Osteoblast (primary cell): ENCODE results near the gene AKAP12. TPM values are rescaled to one million over a fixed set of nuclear protein-coding genes. Genes with fewer than 3 reads are reported as not detected.

ENCODE experiments used
- DNase-seq: peaks from one replicate; pipeline ENCODE4 v3.0.0; 2011; ENCODE audit warnings: low spot score, mixed read lengths; ENCODE audit not compliant: insufficient read length; ENCODE audit errors: missing footprints
- H2AFZ ChIP-seq: 2 replicates; pipeline ENCODE4 v1.6.0; 2011; ENCODE audit warnings: mild to moderate bottlenecking, low read length
- H3K27ac ChIP-seq: 2 replicates; pipeline ENCODE4 v1.5.1; 2011; ENCODE audit warnings: mild to moderate bottlenecking, low read depth, low read length, moderate library complexity
- H3K27me3 ChIP-seq: 2 replicates; pipeline ENCODE4 v1.6.0; 2012; ENCODE audit warnings: mild to moderate bottlenecking, control low read depth, inconsistent platforms, low read length, moderate library complexity; ENCODE audit not compliant: insufficient read depth
- H3K36me3 ChIP-seq: 2 replicates; pipeline ENCODE4 v1.5.1; 2011; ENCODE audit warnings: mild to moderate bottlenecking, low read length, control low read depth, moderate library complexity; ENCODE audit not compliant: insufficient read depth
- H3K4me1 ChIP-seq: 2 replicates; pipeline ENCODE4 v1.5.1; 2011; ENCODE audit warnings: mild to moderate bottlenecking, low read length, control low read depth, moderate library complexity; ENCODE audit not compliant: insufficient read depth
- H3K4me2 ChIP-seq: 2 replicates; pipeline ENCODE4 v1.6.0; 2011; ENCODE audit warnings: mild to moderate bottlenecking, low read length; ENCODE audit not compliant: insufficient read depth
- H3K4me3 ChIP-seq: fragments of 200-600 bp; sonication (generic); 3 replicates; pipeline ENCODE4 v1.5.1; 2012; ENCODE audit warnings: mild to moderate bottlenecking, low read length, inconsistent platforms; ENCODE audit not compliant: insufficient read depth
- H3K79me2 ChIP-seq: 2 replicates; pipeline ENCODE4 v1.6.0; 2012; ENCODE audit warnings: mild to moderate bottlenecking, low read length, control low read depth, inconsistent platforms; ENCODE audit not compliant: insufficient read depth
- H3K9me3 ChIP-seq: 2 replicates; pipeline ENCODE4 v1.5.1; 2011; ENCODE audit warnings: low read depth, low read length, control low read depth
- H4K20me1 ChIP-seq: 2 replicates; pipeline ENCODE4 v1.6.0; 2012; ENCODE audit warnings: mild to moderate bottlenecking, low read length, control low read depth; ENCODE audit not compliant: insufficient read depth
- total RNA-seq: library from RNA; depleted of rRNA; stranded (reverse); fragments of >200 nt; gene quantifications from 2 replicates; pipeline ENCODE4 v1.2.3, GENCODE V29; 2012
- TF ChIP-seq, protein P1 (sequence below): IDR thresholded peaks from 2 replicates; pipeline ENCODE4 v1.5.1; 2011; ENCODE audit warnings: mild to moderate bottlenecking, low read depth, low read length, moderate library complexity; ENCODE audit errors: extremely low read depth

AKAP12 gene
- total RNA-seq, 1 donor, result 67.3 TPM

DNA sequence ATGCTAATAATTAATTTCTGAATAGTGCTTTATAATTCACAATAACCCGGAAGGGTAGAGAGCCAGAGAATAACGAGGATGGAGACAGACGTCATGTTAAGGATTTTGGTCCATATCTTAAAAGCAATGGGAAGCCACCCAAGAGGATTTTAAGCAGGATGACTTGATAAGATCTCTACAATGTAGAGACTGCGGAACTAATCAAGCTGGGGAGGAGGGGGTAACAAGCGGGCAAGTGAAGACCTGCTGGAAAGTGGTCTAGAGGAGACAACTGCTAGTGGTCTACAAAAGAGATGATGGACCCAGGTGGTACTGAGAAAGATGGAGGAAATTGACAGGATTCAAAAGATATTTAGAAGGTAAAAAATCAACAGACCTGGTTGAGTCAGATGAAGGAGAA, 144.4 kb downstream of the AKAP12 start:
- no peak overlapping the region for H3K27ac ChIP-seq
- DNase-seq, result no peak
- no peaks in the 10 kb centered on the region for H4K20me1 ChIP-seq
- H3K27me3 ChIP-seq, result no peaks in the 10 kb centered on the region
- TF ChIP-seq, protein P1, sequence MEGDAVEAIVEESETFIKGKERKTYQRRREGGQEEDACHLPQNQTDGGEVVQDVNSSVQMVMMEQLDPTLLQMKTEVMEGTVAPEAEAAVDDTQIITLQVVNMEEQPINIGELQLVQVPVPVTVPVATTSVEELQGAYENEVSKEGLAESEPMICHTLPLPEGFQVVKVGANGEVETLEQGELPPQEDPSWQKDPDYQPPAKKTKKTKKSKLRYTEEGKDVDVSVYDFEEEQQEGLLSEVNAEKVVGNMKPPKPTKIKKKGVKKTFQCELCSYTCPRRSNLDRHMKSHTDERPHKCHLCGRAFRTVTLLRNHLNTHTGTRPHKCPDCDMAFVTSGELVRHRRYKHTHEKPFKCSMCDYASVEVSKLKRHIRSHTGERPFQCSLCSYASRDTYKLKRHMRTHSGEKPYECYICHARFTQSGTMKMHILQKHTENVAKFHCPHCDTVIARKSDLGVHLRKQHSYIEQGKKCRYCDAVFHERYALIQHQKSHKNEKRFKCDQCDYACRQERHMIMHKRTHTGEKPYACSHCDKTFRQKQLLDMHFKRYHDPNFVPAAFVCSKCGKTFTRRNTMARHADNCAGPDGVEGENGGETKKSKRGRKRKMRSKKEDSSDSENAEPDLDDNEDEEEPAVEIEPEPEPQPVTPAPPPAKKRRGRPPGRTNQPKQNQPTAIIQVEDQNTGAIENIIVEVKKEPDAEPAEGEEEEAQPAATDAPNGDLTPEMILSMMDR, result no peak
- peaks cover 82% of the 10 kb centered on the region for H3K79me2 ChIP-seq
- H3K36me3 ChIP-seq, result peaks cover 5% of the 10 kb centered on the region
- no peak overlapping the region for H3K4me2 ChIP-seq
- H3K4me1 ChIP-seq, result peaks cover 33% of the 10 kb centered on the region
- H3K9me3 ChIP-seq, result no peaks in the 10 kb centered on the region
- H3K4me3 ChIP-seq, result no peak overlapping the region
- H2AFZ ChIP-seq, result no peak overlapping the region

- TF ChIP-seq, protein P1, result no peak
- H3K79me2 ChIP-seq, result peaks cover 74% of the 10 kb centered on the region
Measured at GRCh38 chr6:151385177-151385576, 145.4 kb downstream of the AKAP12 start.

GRCh38 chr6:151387175-151387970, 147.6 kb downstream of the AKAP12 start:
- peaks cover 30% of the 10 kb centered on the region for H3K4me1 ChIP-seq
- H3K4me3 ChIP-seq, result no peak overlapping the region
- H3K36me3 ChIP-seq, result peaks cover 5% of the 10 kb centered on the region
- peaks cover 7% of the 10 kb centered on the region for H4K20me1 ChIP-seq
- no peaks in the 10 kb centered on the region for H3K9me3 ChIP-seq
- peak overlapping the region; percentile 59 for H3K27ac ChIP-seq
- H3K4me2 ChIP-seq, result peak overlapping the region; percentile 64
- DNase-seq, result peak; percentile 87
- TF ChIP-seq, protein P1, result no peak
- no peaks in the 10 kb centered on the region for H3K27me3 ChIP-seq
- H3K79me2 ChIP-seq, result peaks cover 68% of the 10 kb centered on the region
- H2AFZ ChIP-seq, result no peak overlapping the region

More at GRCh38 chr6:151385177-151385576, 145.4 kb downstream of the AKAP12 start:
- no peaks in the 10 kb centered on the region for H4K20me1 ChIP-seq
- H3K36me3 ChIP-seq, result peaks cover 5% of the 10 kb centered on the region
- H3K9me3 ChIP-seq, result no peaks in the 10 kb centered on the region
- DNase-seq, result no peak
- H3K27ac ChIP-seq, result no peak overlapping the region
- H3K4me1 ChIP-seq, result peaks cover 34% of the 10 kb centered on the region
- H3K4me2 ChIP-seq, result peak overlapping the region; percentile 36
- no peak overlapping the region for H2AFZ ChIP-seq
- H3K4me3 ChIP-seq, result no peak overlapping the region
- H3K27me3 ChIP-seq, result no peaks in the 10 kb centered on the region

DNA sequence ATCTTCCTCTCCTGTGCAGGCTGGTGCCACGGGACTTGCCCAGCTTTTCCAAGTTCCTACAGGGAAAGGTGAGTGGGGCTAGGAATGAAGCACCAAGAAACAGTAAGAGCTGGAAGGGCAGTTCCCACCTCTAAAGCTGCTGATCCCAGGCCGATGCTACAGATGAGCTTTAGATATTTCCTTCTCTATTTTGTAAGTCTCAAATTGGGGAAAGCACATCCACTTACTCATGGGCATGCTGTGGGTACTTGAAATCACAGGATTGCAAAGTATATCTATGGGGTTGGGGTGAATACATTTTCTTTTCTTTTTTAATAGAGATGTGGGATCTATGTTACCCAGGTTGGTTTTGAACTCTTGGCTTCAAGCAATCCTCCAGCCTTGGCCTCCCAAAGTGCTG, 148.5 kb downstream of the AKAP12 start:
- peaks cover 72% of the 10 kb centered on the region for H3K79me2 ChIP-seq
- peaks cover 5% of the 10 kb centered on the region for H3K36me3 ChIP-seq
- H3K27me3 ChIP-seq, result no peaks in the 10 kb centered on the region
- TF ChIP-seq, protein P1, result no peak
- peaks cover 15% of the 10 kb centered on the region for H4K20me1 ChIP-seq
- H3K27ac ChIP-seq, result peak overlapping the region; percentile 59
- no peaks in the 10 kb centered on the region for H3K9me3 ChIP-seq
- H3K4me2 ChIP-seq, result peak overlapping the region; percentile 64
- DNase-seq, result no peak
- peaks cover 39% of the 10 kb centered on the region for H3K4me1 ChIP-seq
- no peak overlapping the region for H3K4me3 ChIP-seq
- no peak overlapping the region for H2AFZ ChIP-seq
